Spleen (tissue), 7 donors: ENCODE data around the gene KDM5B.

Experiments
- POLR2A ChIP-seq, 3 donors: fragments of 450-650 bp; IDR thresholded peaks; one replicate each; pipeline ENCODE4 v1.5.1; 2017; ENCODE audit warnings: antibody characterized with exemption in 3 of 3, mild to moderate bottlenecking in 1 of 3
- TF ChIP-seq, protein P1 (sequence below), 11 experiments: fragments of 200-600 bp in 7 of 11; fragments of 450-650 bp in 4 of 11; sonication (generic) in 4 of 11; IDR thresholded peaks in 8 of 11; conservative IDR thresholded peaks in 3 of 11; 1 replicate in 7 of 11; 2 replicates in 4 of 11; pipeline versions ENCODE4 v1.4.0 to v1.8.0; 2016 to 2021; ENCODE audit warnings: antibody characterized with exemption in 11 of 11, inconsistent platforms in 4 of 11, mild to moderate bottlenecking in 1 of 11
- donor health status: DM: no; HTN: no; CAD: no; lungs with moderate emphysema.
- donor health status: DM: no; HTN: no; CAD: no.
- donor health status: DM: no; HTN: no; CAD: no.

DNA sequence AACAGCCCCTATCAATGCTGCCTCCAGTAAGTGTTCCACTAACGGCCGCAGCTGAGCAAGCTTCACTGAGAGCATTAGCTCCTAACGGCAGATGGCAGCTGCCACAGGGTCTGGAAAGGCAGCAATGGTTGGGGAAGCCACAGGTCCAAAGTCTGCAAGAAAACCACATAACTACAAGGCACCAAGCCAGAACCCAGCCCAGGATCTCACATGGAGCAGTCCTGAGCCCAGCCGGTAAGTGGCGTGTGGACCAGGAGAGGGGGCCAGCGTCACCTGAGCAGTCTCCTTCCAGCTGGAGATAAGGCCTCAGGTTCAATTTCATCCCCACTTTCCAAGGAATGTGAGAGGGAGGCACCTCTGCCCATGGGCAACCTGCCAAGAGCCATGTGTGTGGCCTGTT, 111.2 kb downstream of the KDM5B start:
- TF ChIP-seq POLR2A (IDR thresholded peaks at IDR 0.05), result no peak
- TF ChIP-seq, protein P1, sequence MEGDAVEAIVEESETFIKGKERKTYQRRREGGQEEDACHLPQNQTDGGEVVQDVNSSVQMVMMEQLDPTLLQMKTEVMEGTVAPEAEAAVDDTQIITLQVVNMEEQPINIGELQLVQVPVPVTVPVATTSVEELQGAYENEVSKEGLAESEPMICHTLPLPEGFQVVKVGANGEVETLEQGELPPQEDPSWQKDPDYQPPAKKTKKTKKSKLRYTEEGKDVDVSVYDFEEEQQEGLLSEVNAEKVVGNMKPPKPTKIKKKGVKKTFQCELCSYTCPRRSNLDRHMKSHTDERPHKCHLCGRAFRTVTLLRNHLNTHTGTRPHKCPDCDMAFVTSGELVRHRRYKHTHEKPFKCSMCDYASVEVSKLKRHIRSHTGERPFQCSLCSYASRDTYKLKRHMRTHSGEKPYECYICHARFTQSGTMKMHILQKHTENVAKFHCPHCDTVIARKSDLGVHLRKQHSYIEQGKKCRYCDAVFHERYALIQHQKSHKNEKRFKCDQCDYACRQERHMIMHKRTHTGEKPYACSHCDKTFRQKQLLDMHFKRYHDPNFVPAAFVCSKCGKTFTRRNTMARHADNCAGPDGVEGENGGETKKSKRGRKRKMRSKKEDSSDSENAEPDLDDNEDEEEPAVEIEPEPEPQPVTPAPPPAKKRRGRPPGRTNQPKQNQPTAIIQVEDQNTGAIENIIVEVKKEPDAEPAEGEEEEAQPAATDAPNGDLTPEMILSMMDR (IDR thresholded peaks at IDR 0.05 in 8 of 11, conservative IDR thresholded peaks at IDR 0.05 in 3 of 11), result no peak
